ENCODE data around the gene ARHGAP23. TPM values are rescaled to one million over a fixed set of nuclear protein-coding genes. Genes with fewer than 3 reads are reported as not detected.

ARHGAP23 gene, protein sequence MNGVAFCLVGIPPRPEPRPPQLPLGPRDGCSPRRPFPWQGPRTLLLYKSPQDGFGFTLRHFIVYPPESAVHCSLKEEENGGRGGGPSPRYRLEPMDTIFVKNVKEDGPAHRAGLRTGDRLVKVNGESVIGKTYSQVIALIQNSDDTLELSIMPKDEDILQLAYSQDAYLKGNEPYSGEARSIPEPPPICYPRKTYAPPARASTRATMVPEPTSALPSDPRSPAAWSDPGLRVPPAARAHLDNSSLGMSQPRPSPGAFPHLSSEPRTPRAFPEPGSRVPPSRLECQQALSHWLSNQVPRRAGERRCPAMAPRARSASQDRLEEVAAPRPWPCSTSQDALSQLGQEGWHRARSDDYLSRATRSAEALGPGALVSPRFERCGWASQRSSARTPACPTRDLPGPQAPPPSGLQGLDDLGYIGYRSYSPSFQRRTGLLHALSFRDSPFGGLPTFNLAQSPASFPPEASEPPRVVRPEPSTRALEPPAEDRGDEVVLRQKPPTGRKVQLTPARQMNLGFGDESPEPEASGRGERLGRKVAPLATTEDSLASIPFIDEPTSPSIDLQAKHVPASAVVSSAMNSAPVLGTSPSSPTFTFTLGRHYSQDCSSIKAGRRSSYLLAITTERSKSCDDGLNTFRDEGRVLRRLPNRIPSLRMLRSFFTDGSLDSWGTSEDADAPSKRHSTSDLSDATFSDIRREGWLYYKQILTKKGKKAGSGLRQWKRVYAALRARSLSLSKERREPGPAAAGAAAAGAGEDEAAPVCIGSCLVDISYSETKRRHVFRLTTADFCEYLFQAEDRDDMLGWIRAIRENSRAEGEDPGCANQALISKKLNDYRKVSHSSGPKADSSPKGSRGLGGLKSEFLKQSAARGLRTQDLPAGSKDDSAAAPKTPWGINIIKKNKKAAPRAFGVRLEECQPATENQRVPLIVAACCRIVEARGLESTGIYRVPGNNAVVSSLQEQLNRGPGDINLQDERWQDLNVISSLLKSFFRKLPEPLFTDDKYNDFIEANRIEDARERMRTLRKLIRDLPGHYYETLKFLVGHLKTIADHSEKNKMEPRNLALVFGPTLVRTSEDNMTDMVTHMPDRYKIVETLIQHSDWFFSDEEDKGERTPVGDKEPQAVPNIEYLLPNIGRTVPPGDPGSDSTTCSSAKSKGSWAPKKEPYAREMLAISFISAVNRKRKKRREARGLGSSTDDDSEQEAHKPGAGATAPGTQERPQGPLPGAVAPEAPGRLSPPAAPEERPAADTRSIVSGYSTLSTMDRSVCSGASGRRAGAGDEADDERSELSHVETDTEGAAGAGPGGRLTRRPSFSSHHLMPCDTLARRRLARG (N-terminal part only)
- total RNA-seq: under 1 TPM; 0.29 to 0.57 (median 0.48) TPM

GRCh38 chr17:38428112-38428642, at the start of gene ARHGAP23:
Gene ARHGAP23, plus strand, starts transcription at chr17:38428464. Its CDS starts 22 bp downstream, at chr17:38428486.
- no peaks in the 10 kb centered on the region for H3K9me3 Mint-ChIP-seq
- H3K27me3 Mint-ChIP-seq (ENCODE audit: low read depth): peaks cover 20% of the 10 kb centered on the region
- H3K36me3 Mint-ChIP-seq (ENCODE audit: insufficient read depth): no peaks in the 10 kb centered on the region
- DNase-seq: peak; percentile 28
- peak within 1 kb of the TSS; percentile 61 for H3K4me3 Mint-ChIP-seq
- ATAC-seq: peak; percentile 51 to 68
- peaks cover 6% of the 10 kb centered on the region for H3K4me1 Mint-ChIP-seq (ENCODE audit: low read depth)

GRCh38 chr17:38379448-38379847, 48.8 kb upstream of the ARHGAP23 start:
- Mint-ChIP-seq H3K27me3 (ENCODE audit: low read depth) (no peaks in the 10 kb centered on the region), H3K4me3 (no peak overlapping the region), H3K4me1 (ENCODE audit: low read depth) (no peaks in the 10 kb centered on the region), H3K36me3 (ENCODE audit: insufficient read depth) (peaks cover 15% of the 10 kb centered on the region), H3K9me3 (no peaks in the 10 kb centered on the region)
- ATAC-seq (no peak), DNase-seq (no peak)

DNA sequence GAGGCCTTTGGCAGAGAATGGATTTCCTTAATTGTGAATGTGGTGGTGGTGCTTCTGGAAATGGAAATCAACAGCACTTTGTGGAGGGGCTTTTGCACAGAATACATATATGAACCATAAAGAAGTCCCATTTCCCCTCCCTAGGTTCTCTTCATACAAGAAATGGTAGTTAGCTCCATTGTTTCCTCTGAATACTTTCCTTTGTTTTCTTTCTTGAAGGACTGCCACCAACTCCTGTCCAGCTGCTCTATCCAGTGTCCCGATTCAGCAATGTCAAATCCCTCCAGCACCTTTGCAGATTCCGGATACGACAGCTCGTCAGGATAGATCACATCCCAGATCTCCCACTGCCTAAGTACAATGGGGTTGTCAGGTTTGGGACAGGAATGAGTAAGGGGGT, 33.2 kb upstream of the ARHGAP23 start:
- DNase-seq: no peak
- Mint-ChIP-seq H3K36me3 (ENCODE audit: insufficient read depth) (peaks cover 28% of the 10 kb centered on the region), H3K4me3 (no peak overlapping the region)

DNA sequence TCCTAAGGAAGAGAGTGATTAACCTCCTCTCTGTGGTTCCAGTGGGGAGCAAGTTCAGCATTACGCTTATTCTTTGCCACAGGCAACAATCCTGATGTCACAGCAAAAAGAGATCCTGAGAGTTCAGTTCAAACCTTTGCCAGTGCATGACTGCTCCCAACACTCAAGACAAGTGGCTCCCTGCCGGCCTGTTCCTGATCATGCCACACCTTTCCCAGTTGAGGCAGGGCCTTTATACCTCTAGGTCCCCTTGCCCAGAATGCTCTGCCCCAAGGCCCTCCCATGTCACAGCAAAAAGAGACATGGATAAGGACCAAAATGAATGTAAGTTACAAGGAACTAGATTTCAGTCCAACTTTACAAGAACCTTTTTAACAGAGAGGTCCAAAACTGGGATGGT, 31.0 kb upstream of the ARHGAP23 start:
- ATAC-seq (no peak), DNase-seq (no peak)
- Mint-ChIP-seq H3K27me3 (ENCODE audit: low read depth) (no peaks in the 10 kb centered on the region), H3K4me1 (ENCODE audit: low read depth) (no peaks in the 10 kb centered on the region), H3K9me3 (no peaks in the 10 kb centered on the region), H3K4me3 (no peak overlapping the region), H3K36me3 (ENCODE audit: insufficient read depth) (peaks cover 39% of the 10 kb centered on the region)

More for the DNA sequence above, 33.2 kb upstream of the ARHGAP23 start:
- no peaks in the 10 kb centered on the region for H3K4me1 Mint-ChIP-seq (ENCODE audit: low read depth)
- ATAC-seq: no peak
- no peaks in the 10 kb centered on the region for H3K27me3 Mint-ChIP-seq (ENCODE audit: low read depth)
- H3K9me3 Mint-ChIP-seq: no peaks in the 10 kb centered on the region

DNA sequence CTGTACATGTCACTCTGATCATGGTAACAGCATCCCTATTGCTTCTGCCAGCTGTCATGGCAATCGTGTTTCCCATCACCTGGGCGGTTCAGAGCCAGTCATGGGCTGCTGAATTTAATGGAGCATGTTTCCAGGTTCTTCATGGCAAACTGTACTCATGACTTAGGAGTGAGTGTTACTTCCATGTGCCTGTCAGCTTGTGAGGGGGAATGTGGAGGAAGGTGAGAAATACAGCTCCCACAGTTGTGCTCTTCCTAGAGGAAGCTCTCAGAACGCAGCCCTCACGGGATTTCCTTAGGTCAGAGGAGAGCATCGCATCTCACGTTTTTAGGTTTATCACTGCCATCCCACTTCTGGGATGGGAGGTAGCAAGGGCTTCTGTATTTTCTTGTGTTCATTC, 28.0 kb upstream of the ARHGAP23 start:
- H3K4me3 Mint-ChIP-seq: no peak overlapping the region
- no peaks in the 10 kb centered on the region for H3K27me3 Mint-ChIP-seq (ENCODE audit: low read depth)
- ATAC-seq (no peak), DNase-seq (no peak)
- no peaks in the 10 kb centered on the region for H3K9me3 Mint-ChIP-seq
- no peaks in the 10 kb centered on the region for H3K4me1 Mint-ChIP-seq (ENCODE audit: low read depth)
- peaks cover 34% of the 10 kb centered on the region for H3K36me3 Mint-ChIP-seq (ENCODE audit: insufficient read depth)

DNA sequence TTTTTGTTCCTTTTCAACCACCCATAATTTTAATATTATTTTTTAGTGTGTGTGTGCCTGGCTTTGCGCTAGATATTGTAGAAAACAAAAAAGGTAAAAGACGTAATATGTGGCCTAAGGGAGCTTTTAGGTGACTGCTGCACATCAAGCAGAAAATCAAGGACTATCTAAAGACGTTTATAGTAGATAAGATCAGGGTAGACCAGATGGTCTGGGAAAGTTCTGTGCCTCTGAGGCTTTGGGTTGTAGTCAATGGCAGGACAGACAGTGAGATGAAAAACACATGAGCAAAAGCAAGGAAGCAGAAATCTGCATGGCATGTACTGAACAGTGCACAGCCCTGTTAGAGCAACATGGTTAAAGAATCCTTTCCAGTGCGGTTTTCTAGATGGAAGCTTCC, 26.8 kb upstream of the ARHGAP23 start:
- peaks cover 26% of the 10 kb centered on the region for H3K36me3 Mint-ChIP-seq (ENCODE audit: insufficient read depth)
- no peaks in the 10 kb centered on the region for H3K4me1 Mint-ChIP-seq (ENCODE audit: low read depth)
- ATAC-seq (no peak), DNase-seq (no peak)
- no peaks in the 10 kb centered on the region for H3K9me3 Mint-ChIP-seq
- H3K4me3 Mint-ChIP-seq: no peak overlapping the region
- no peaks in the 10 kb centered on the region for H3K27me3 Mint-ChIP-seq (ENCODE audit: low read depth)

DNA sequence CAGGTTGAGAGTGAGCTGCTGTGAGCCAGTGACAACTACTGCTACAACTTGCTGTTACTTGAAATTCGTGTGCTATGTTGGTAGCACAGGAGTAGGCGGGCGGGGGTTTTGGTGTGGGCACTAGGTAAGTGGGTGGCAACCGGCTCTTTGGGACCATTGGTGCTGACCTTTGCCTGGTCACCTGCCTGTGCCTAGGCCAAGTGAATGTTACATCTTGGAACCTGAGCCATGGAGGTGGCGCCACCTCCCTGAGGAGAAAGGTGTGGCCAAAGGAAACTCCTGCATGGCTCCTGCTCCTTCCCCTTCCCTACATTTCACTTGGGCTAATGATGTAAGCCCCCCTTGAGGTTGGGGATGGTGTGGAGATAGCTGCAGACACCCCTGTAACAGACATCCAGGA, 25.4 kb upstream of the ARHGAP23 start:
- Mint-ChIP-seq H3K4me1 (ENCODE audit: low read depth) (no peaks in the 10 kb centered on the region), H3K4me3 (no peak overlapping the region), H3K9me3 (no peaks in the 10 kb centered on the region), H3K36me3 (ENCODE audit: insufficient read depth) (peaks cover 16% of the 10 kb centered on the region), H3K27me3 (ENCODE audit: low read depth) (no peaks in the 10 kb centered on the region)
- DNase-seq: no peak
- no peak for ATAC-seq

GRCh38 chr17:38403491-38403890, 24.8 kb upstream of the ARHGAP23 start:
- ATAC-seq: no peak
- H3K36me3 Mint-ChIP-seq (ENCODE audit: insufficient read depth): peaks cover 16% of the 10 kb centered on the region

DNA sequence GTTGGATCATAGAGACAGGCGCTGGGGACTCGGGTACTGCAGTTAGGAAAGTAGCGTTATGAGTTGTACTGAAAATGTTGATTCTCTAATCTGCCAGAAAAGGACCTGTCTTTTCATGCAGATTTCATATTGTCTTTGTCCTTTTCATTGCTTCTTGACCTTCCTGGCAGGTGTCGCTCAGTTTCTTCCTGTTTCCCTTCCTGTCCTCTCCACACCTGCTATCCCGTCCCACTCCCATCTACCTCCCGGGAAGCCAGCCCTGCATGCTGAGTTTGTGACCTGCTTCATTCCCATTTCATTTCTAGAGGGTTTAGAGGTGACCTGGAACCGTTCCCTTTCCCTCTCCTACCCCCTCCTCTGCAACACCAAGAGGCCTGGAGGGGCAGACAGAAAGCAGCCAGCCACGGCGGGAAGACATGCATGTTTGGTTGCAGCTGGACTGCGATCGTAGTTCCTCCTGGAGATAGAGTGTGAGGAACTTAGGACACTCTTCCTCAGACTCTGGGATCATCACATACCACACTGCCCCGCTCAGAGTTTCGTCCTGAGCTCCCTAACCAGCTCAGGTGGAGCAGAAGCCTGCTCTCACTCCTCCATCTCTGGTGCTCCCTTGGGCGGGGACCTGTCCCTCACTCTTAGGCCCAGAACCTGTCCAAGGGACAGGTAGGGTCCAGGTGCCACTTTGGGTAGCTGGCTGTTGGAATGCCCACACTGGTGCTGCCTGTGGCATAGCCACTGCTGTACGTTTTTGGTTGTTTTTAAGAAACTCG, 23.9 kb upstream of the ARHGAP23 start:
- H3K4me1 Mint-ChIP-seq (ENCODE audit: low read depth): no peaks in the 10 kb centered on the region
- no peak for DNase-seq
- H3K9me3 Mint-ChIP-seq: no peaks in the 10 kb centered on the region
- peaks cover 14% of the 10 kb centered on the region for H3K36me3 Mint-ChIP-seq (ENCODE audit: insufficient read depth)
- no peak for ATAC-seq
- no peak overlapping the region for H3K4me3 Mint-ChIP-seq
- H3K27me3 Mint-ChIP-seq (ENCODE audit: low read depth): no peaks in the 10 kb centered on the region

More at GRCh38 chr17:38403491-38403890, 24.8 kb upstream of the ARHGAP23 start:
- no peaks in the 10 kb centered on the region for H3K9me3 Mint-ChIP-seq
- H3K4me1 Mint-ChIP-seq (ENCODE audit: low read depth): no peaks in the 10 kb centered on the region
- no peak overlapping the region for H3K4me3 Mint-ChIP-seq
- DNase-seq: no peak
- H3K27me3 Mint-ChIP-seq (ENCODE audit: low read depth): no peaks in the 10 kb centered on the region

DNA sequence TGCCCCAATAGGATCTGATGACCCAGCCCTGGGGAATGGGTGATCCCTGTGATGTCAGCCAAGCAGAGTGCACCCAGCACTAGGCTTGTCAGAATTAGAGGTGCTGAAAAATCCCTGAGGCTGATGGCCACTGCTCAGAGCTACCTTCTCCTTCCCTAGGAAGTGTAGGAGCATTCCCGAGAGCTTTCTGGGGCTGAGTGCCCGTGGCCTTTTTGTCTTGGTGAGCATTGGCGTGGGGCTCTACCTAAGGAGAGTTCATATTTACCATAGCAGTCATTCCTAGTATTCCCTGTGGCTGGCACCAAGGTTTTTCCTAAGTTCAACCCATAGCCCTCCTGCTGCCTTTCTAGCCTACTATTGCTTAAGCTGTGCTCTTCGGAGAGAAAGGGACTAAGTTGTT, 22.6 kb upstream of the ARHGAP23 start:
- Mint-ChIP-seq H3K4me1 (ENCODE audit: low read depth) (no peaks in the 10 kb centered on the region), H3K27me3 (ENCODE audit: low read depth) (no peaks in the 10 kb centered on the region), H3K36me3 (ENCODE audit: insufficient read depth) (peaks cover 6% of the 10 kb centered on the region), H3K9me3 (no peaks in the 10 kb centered on the region), H3K4me3 (no peak overlapping the region)
- DNase-seq (no peak), ATAC-seq (no peak)

DNA sequence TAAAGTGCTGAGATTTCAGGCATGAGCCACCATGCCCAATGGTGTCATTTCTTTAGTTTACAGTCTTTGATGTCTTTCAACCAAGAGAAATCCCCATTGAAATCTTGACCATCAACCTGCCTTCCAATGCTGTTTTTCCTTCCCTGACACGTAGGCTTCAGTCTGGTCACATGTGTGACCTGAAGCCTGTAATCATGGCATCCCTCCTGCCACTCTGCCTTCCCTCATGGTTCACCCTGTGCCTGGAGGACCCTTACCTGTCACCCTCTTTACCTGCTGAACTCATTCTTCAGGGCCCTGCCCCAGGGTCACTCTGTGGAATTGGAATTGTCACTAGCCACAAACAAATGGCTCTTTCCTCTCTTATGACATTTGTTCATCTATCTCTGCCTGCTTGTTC, 18.1 kb upstream of the ARHGAP23 start:
- Mint-ChIP-seq H3K36me3 (ENCODE audit: insufficient read depth) (no peaks in the 10 kb centered on the region), H3K27me3 (ENCODE audit: low read depth) (peaks cover 11% of the 10 kb centered on the region), H3K4me3 (no peak overlapping the region), H3K4me1 (ENCODE audit: low read depth) (no peaks in the 10 kb centered on the region), H3K9me3 (no peaks in the 10 kb centered on the region)
- no peak for ATAC-seq
- DNase-seq: no peak

- no peak for DNase-seq
- H3K27me3 Mint-ChIP-seq (ENCODE audit: low read depth): peaks cover 50% of the 10 kb centered on the region
- ATAC-seq: peak in 1 of 2 donors; percentile 34
- no peaks in the 10 kb centered on the region for H3K9me3 Mint-ChIP-seq
- peaks cover 3% of the 10 kb centered on the region for H3K4me1 Mint-ChIP-seq (ENCODE audit: low read depth)
- H3K4me3 Mint-ChIP-seq: no peak overlapping the region
- no peaks in the 10 kb centered on the region for H3K36me3 Mint-ChIP-seq (ENCODE audit: insufficient read depth)
Measured at GRCh38 chr17:38415250-38416194, 12.7 kb upstream of the ARHGAP23 start.

All from activated T-cell treated with anti-CD3 and anti-CD28 coated beads, Interleukin-2, amount 50 U/mL, for 4 hours (primary cell).